ENCODE measurements around the gene OVOL1.

OVOL1 gene

DNA sequence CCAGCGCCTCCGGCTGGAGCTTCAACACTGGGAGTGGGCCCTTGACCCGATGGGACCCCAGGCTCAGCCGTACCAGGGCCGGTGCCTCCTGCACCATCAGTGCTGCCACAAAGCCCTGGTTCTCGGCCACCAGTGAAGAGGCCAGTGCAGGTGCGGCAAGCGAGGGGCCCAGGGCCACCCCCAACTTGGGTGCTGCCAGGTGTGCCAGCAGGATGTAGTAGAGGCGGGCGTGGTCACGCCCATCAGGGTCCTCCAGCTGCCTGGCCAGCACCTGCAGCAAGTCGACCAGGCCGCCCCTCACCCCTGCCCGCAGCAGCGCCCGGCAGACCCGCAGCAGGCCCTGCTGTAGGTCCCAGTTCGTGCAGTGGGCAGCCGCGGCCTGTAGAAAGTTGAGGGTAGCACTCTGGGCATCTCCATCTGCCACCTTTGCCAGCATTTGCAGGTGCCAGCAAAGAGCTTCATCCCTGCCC lies 8.4 kb upstream of the OVOL1 start:
- DNase-seq, result no peak

- DNase-seq, result no peak
Observed at GRCh38 chr11:65778901-65779668, 7.8 kb upstream of the OVOL1 start.

DNA sequence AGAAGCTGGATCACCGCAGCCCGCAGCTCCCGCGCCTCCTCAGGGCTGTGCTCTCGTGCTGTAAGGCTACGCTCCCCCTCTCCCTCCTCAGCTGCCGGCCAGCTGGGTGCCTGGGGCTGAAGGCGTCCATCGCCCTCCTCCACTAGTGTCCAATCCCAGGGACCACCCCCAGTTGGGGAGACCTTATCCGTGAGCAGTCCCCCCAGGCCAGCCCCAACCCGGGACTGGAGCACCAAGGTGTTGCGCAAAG lies 7.3 kb upstream of the OVOL1 start:
- DNase-seq, result no peak

DNA sequence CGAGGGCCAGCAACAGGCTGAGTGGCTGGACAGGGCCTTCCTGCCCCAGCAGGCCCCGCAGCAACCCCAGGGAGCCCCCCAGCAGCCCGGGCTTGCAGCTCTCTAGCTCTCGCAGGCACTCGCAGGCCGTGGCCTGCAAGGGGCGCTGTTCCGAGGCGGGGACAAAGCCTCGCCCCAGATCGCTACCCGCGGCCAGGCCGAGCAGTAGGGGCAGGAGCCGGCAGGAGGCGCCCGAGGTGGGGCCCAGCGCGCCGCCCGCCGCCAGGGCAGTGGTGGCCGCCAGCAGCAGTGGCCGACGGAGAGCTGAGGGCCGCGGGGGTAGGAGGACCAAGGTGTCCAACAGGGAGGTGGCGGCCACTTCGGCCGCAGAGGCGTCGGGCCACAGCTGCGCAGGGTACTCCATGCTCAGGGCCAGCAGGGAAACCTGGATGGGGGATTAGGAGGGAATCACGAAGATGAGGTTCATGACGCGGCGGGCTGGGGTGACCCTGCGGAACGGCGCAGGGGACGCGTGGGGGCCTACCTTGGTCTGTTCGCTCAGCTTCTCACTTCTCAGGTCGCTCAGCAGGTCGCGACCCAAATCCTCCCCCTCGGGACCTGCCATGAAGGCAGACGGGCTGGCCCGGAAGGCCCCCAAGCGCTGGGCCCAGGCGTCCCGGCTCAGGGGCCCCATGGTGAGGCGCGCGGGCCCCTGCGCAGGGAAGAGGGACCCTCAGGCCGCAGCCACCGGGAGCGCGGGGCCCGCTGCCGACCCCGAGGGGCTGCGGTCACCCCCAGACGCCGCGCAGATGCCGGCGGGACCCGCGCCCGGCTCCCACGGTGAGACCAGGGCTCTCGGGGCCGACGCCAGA lies 6.7 kb upstream of the OVOL1 start:
- peak; percentile 69 for DNase-seq

DNA sequence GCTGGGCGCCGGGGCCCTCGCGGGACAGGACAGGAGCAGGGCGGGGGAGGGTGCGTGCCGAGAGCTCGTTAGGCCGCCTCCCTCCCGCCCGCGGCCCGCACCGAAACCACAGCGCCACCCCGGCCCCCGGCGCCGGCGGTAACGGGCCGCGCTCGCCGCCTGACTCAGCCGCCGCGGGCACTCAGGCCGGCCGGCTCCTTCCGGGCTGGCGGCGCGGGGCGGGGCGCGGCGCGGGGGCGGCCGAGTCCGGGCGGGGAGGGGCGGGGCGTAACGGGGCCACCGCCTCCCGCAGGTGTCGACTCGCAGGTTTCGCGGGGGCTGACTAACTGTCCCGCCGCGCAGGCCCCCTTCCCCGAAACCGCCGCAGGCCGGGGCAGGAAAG lies 6.1 kb upstream of the OVOL1 start, which contains the start of gene AP5B1:
Gene AP5B1, minus strand, starts transcription at position 207 of the 382 bp plus-strand sequence. CDS start 385 bp downstream, outside the sequence.
- DNase-seq, result no peak

GRCh38 chr11:65781152-65781961 lies 5.5 kb upstream of the OVOL1 start:
- peak; percentile 58 for DNase-seq

DNA sequence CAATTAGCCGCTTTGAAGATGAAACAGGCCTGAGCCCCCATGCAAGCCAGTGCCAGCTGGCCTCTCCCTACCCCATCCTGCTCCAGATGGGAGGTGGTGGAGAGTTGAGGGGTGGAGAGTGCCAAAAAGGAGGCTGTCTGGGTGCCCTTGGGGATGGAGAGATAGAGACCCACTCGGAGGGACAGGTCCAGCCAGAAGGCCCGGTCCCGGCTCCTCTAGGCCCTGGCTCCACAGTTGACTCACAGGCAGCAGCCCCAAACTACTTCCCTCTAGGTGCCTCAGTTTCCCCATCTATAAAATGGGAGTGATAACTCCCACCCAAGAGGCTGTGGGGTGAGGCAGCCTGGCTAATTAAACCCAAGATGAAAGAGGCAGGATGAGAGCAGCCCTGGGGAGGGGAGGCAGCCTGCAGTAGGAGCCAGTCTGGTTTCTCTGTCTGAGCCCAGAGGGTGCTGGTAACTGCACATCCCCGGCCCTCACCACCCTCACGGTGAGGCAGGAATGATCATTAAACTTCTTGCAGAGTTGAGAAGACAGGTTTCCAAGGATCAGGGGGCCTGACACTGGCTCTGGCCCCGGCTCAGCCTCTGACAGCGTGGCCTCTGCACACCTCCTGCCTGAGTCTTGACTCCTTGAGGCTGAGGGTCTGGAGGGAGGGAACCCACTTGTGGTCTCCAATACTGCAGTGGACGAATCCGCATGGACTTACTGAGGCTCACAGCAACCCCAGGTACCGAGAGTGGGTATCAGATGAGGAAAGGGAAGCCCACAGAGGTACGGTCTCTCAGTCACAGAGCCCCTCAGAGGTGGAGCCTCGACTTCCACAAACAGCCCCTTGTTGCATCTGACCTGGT lies 4.7 kb upstream of the OVOL1 start:
- no peak for DNase-seq

GRCh38 chr11:65782816-65783228 lies 4.0 kb upstream of the OVOL1 start:
- DNase-seq, result no peak

DNA sequence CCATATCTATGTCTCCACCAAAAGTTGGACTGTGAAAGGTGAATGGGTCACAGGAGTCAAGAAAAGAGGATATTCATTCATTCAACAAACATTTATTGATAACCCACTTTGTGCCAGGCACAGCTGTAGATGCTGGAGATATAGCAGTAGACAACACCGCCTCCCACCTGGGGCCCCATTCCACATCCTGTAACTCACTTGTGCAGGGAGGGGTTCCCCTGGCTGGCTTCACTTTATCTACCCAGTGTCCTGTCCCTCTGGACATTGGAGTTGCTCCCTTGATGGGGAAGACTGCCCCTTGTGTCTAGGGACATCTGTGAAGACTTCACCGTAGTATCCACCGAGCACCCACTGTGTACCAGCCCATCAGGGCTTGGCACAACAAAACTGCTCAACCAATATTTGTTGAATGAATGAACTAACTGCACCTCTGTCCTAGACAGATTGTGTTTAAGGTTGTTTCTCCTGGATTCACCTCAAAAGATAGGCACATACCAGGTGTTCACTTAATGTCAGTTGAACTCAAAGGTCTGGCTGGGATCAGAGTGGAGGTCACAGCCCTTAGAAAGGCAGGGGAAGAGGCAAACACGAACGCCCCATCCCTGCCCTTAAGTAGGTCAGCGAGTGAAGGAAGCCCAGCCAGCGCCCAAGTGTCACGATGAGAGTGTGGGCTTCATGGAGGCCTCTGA lies 1.4 kb upstream of the OVOL1 start:
- DNase-seq, result no peak

DNA sequence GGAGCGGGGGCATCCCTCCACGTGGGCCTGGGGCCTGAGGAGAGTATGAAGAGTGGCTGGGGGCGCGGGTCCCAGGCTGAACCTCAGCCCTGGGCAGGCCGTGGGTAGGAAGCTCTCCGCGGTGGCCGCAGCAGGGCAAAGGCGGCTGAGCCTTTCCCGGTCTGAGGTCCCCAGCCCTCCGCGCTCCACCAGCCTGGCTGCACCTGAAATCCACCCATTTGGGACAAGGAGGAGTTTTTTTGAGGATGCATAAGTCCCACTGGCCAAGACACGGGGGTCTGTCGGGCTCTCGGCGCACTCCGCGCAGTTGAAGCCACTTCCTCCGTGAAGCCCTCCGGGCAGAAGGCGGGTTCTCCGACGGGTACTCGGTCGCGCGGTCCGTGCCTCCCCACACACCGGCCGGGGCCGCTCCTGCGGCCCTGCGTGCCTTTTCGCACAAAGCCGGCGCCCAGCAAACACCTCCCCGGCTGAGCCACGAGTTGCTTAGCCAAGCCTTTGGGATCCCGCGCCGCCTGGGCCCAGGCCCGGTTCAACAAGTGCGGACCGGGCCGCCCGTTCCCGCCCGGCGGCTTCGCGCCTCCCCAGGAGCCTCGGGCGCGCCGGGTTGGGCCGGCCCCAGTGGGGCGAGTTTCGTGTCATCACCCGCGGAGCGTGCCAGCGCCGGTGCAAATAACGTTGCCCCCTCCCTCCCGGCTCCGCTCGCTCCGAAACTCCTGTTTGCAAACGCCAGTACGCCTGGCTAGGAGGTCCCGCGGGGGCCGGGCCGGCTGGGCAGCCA lies 666 bp upstream of the OVOL1 start:
- no peak for DNase-seq

DNA sequence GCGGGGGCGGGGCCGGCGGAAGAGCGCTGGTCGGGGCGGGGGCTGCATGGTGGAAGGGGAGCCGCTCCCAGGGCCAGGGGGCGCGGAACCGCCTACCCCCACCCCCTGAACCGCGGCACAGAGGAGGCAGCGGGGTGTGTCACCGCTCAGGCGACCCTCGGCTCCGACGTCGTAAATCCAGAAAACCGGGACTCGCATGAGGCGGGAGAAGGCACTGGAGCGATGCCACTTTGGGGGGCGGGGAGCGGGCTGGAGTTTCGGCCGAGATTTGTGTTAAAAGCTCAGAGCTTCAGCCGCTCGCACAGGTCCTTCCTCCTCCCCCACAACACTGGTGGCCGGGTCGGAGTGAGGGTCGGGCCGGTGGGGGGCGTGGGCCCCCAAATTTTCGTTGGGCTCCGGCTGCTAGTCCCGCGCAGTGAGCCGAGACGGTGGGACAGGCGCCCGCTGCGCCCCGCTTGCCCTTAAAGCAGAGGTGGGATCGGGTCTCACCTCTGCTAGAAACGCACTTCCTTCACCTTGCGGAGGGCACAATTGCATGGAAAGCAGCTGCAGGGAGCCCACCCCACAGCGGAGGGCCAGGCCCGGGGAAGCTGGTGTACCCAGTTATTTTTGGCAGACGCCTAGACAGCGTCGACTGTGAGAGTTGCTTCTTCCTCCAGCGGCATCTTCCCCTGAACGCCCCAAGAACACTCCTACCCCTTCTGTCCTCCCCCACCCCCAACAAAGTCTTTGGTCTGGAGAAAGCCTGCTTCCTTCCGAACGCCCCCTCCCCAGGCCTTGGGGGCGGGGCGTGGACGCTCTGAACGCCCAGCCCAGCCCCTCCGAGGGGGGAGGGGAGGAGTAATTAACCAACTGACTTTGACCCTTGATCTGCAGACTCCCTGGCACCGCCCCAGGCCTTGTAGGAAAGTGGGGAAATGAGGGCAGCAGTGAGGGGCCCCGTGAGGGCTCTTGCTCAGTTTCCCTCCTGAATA lies 1.1 kb downstream of the OVOL1 start:
- DNase-seq, result no peak

DNA sequence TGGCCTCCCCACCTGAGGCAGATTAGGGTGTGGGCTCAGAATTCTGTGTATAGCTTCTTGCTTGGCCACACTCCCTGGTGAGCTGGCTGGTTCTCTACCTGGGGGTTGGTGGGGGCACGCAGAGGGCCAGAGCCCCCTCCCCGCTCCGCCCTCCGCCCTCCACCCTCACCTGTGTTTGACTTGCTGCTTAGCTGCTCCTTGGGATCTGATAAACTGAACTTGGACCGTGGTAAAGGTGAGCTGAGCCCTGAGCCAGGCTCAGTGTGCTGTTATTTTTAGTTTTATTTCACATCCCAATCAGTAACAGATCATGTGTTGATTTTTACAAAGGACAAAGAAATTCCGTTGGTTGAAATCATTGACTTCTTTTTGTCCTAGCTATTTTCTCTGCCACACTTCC lies 2.0 kb downstream of the OVOL1 start:
- DNase-seq, result no peak

GRCh38 chr11:65789230-65790103 lies 2.6 kb downstream of the OVOL1 start:
- no peak for DNase-seq

GRCh38 chr11:65790104-65790901 lies 3.4 kb downstream of the OVOL1 start:
- no peak for DNase-seq

GRCh38 chr11:65790902-65791650 lies 4.2 kb downstream of the OVOL1 start:
- no peak for DNase-seq

GRCh38 chr11:65791719-65792213 lies 4.9 kb downstream of the OVOL1 start:
- DNase-seq, result no peak

- no peak for DNase-seq
Observed at GRCh38 chr11:65792456-65792855, 5.6 kb downstream of the OVOL1 start.
